Epithelial cell of proximal tubule (primary cell): ENCODE data around the gene MIEF1. TPM values are rescaled to one million over a fixed set of nuclear protein-coding genes. Genes with fewer than 3 reads are reported as not detected.

Source experiments
- DNase-seq: peaks from one replicate; pipeline ENCODE4 v3.0.0-alpha.2; 2011; ENCODE audit warnings: low read depth
- H3K4me3 ChIP-seq: 2 replicates; pipeline ENCODE4 v1.5.1; 2011; ENCODE audit warnings: low read depth, mild to moderate bottlenecking, low read length
- CTCF ChIP-seq: conservative IDR thresholded peaks from 2 replicates; pipeline ENCODE4 v1.5.1; 2012; ENCODE audit warnings: low read depth, mild to moderate bottlenecking, low read length
- total RNA-seq: library from RNA; depleted of rRNA; stranded (reverse); fragments of >200 nt; gene quantifications from 2 replicates; pipeline ENCODE4 v1.2.3, GENCODE V29; 2015

The MIEF1 gene
- total RNA-seq, 1 donor from 2014 or later = 22.9 TPM

- no peak for TF ChIP-seq CTCF
- no peak for DNase-seq
- peak overlapping the region; percentile 34 for H3K4me3 ChIP-seq
Measured at GRCh38 chr22:39457556-39458443, 44.3 kb upstream of the MIEF1 start.

GRCh38 chr22:39458444-39459083, 43.5 kb upstream of the MIEF1 start:
- no peak for TF ChIP-seq CTCF
- no peak for DNase-seq
- peak overlapping the region; percentile 34 for H3K4me3 ChIP-seq

- H3K4me3 ChIP-seq = no peak overlapping the region
- no peak for TF ChIP-seq CTCF
- DNase-seq = no peak
Measured at GRCh38 chr22:39459681-39460080, 42.4 kb upstream of the MIEF1 start.

GRCh38 chr22:39462443-39463221, 39.5 kb upstream of the MIEF1 start:
- peak; percentile 10 for TF ChIP-seq CTCF
- H3K4me3 ChIP-seq = no peak overlapping the region
- no peak for DNase-seq

- no peak overlapping the region for H3K4me3 ChIP-seq
- TF ChIP-seq CTCF = no peak
- no peak for DNase-seq
Measured at GRCh38 chr22:39463277-39463676, 38.8 kb upstream of the MIEF1 start.

- DNase-seq = peak; percentile 16
- no peak for TF ChIP-seq CTCF
- H3K4me3 ChIP-seq = no peak overlapping the region
Measured at GRCh38 chr22:39463931-39464390, 38.1 kb upstream of the MIEF1 start.
